Ovary (tissue), 3 donors: ENCODE measurements around the gene EIF5AL1.

Source experiments
- POLR2A ChIP-seq: fragments of 450-650 bp; IDR thresholded peaks from one replicate; pipeline ENCODE4 v1.6.1; 2017; ENCODE audit warnings: antibody characterized with exemption, mild to moderate bottlenecking, moderate library complexity
- TF ChIP-seq, protein P1 (sequence below), 3 donors: fragments of 450-650 bp in 2 of 3; fragments of 200-600 bp in 1 of 3; IDR thresholded peaks; one replicate each; pipeline versions ENCODE4 v1.5.1 to v1.8.0; 2016 to 2022; ENCODE audit warnings: antibody characterized with exemption in 3 of 3, mild to moderate bottlenecking in 1 of 3
- donor health status: DM: no; HTN: no; CAD: no.

DNA sequence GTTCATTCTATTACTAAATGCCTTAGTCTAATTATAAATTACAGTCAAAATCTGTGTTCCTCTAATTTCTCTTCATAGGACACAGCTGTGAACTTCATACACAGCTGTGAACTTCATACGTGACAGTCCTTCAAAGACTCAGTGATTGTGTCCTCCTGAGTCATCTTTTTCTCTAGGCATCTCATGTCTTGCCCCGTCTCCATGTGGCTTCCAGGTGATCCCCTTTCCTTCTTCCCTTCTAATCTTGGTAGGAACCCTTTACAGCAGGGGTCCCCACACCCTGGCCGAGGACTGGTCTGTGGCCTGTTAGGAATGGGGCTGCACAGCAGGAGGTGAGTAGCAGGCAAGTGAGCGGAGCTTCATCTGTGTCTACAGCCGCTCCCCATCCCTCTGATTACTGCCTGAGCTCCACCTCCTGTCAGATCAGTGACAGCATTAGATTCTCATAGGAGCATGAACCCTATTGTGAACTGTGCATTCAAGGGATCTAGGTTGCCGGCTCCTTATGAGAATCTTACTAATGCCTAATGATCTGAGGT, 14.0 kb upstream of the EIF5AL1 start:
- TF ChIP-seq, protein P1, sequence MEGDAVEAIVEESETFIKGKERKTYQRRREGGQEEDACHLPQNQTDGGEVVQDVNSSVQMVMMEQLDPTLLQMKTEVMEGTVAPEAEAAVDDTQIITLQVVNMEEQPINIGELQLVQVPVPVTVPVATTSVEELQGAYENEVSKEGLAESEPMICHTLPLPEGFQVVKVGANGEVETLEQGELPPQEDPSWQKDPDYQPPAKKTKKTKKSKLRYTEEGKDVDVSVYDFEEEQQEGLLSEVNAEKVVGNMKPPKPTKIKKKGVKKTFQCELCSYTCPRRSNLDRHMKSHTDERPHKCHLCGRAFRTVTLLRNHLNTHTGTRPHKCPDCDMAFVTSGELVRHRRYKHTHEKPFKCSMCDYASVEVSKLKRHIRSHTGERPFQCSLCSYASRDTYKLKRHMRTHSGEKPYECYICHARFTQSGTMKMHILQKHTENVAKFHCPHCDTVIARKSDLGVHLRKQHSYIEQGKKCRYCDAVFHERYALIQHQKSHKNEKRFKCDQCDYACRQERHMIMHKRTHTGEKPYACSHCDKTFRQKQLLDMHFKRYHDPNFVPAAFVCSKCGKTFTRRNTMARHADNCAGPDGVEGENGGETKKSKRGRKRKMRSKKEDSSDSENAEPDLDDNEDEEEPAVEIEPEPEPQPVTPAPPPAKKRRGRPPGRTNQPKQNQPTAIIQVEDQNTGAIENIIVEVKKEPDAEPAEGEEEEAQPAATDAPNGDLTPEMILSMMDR (IDR thresholded peaks at IDR 0.05) = no peak
- no peak for TF ChIP-seq POLR2A
